ENCODE data around the gene ARTN.

The ARTN gene

DNA sequence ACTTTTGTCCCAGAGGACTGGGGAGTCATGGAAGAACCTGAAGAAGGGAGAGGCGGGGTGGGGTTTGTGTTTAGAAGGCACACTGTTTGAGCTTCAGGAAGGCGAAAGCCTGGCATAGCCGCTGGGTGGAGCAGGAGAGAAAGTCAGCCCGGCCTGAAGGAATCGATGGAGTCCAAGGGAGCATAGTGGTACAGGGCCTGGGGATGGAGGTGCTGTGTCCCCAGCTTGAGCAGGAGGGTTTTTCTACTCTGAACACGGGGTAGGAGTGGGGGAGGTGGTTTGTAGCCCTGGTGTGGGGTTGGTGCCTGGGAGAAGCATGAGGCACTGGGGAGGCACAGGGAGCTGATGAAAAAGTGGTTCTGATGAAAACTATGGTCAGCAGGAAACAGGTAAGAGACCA lies 53.1 kb downstream of the ARTN start:
- no peak for DNase-seq (ENCODE audit: low read depth)

Data from stimulated activated CD8-positive, alpha-beta memory T cell treated with anti-CD3 and anti-CD28 coated beads, Interleukin-12 subunit alpha, Interleukin-12 subunit beta, amount 100 ng/mL, for 4 hours (primary cell).